GM18505 (cell line): ENCODE measurements around the gene WWOX.

Experiments
- ATAC-seq: cut with Tn5 transposase; IDR thresholded peaks from one replicate; pipeline ENCODE4 v1.9.1; 2021; ENCODE audit not compliant: unreplicated experiment
- POLR2A ChIP-seq: IDR thresholded peaks from 4 replicates; pipeline ENCODE4 v1.6.1; 2011; ENCODE audit warnings: borderline replicate concordance; ENCODE audit not compliant: insufficient read depth, insufficient read length; ENCODE audit errors: extremely low read depth

Gene WWOX

GRCh38 chr16:78729687-78730086, 630.2 kb downstream of the WWOX start:
- no peak for ATAC-seq
- no peak for TF ChIP-seq POLR2A

DNA sequence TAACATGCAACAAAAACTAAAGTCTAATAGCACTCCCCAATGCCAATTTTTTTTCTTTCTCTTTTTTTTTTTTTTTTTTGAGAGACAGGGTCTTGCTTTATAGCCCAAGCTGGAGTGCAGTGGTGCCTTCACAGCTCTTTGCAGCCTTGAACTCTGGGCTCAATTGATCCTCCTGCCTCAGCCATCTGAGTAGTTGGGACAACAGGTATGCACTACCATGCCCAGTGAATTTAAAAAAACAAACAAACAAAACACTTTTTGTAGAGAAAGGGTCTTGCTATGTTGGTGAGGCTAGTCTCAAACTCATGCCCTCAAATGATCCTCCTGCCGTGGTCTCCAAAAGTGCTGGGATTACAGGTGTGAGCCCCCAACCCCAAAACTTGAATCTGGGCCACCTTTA, 632.3 kb downstream of the WWOX start:
- no peak for TF ChIP-seq POLR2A
- ATAC-seq = no peak

GRCh38 chr16:78732696-78733095, 633.2 kb downstream of the WWOX start:
- no peak for ATAC-seq
- no peak for TF ChIP-seq POLR2A

- ATAC-seq = no peak
- no peak for TF ChIP-seq POLR2A
Measured at GRCh38 chr16:78735337-78735736, 635.9 kb downstream of the WWOX start.

DNA sequence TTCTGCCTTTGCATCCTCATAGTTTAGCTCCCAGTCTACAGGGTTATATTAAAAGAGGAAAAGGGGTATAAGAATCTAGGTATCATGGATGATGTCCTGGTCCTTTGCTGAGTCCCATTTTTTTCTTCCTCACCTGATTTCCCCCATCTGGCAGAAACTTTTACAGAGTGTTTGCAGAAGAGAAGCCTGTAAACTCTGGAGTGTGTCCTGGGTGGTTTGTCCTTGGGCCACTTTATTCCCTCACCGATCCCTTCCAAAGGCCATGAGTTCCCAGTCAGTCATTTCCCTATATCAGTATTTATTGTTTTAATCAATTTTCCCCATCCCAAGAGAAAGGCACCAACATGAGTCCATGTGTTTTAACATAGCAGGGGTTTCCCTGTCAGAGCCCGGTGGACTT, 638.2 kb downstream of the WWOX start:
- no peak for ATAC-seq
- TF ChIP-seq POLR2A = no peak

DNA sequence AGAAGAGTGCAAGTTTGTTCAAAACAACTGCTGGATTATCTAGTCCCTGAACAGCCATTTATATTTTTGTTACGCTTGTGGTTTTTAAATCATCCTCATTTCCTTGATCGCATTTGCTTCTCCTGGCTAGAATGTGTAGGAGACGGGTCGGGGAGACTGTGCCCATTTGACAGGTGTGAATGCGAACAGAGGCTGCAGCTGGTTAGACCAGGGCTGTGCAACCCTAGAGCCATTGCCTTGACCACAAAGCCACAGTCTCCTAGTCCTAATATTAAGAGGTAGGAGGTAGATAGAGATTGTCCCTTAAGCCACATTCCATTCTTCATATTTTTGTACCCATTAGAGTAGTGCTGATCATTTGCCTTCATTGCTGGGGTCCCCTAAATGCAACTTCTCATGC, 639.1 kb downstream of the WWOX start:
- no peak for TF ChIP-seq POLR2A
- ATAC-seq = no peak

DNA sequence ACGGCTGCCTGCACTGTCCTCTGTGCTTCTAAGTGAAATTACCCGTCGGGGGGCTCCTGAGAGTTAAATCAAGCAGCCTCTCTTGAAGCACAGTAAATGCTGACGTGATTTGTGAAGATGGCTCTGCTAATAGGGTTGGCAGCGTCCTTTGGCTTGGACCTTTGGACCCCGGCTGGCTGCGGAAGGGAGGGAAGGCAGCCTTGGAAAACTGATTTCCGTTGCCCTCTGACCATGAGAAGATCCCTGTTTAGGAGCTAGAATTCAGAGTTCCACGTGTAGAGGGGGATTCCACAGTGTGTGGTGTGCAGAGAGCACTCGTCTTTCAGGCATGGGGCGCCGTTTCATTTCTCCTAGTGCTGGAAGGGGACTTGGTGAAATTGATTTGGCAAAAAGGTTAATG, 640.8 kb downstream of the WWOX start:
- no peak for ATAC-seq
- no peak for TF ChIP-seq POLR2A

DNA sequence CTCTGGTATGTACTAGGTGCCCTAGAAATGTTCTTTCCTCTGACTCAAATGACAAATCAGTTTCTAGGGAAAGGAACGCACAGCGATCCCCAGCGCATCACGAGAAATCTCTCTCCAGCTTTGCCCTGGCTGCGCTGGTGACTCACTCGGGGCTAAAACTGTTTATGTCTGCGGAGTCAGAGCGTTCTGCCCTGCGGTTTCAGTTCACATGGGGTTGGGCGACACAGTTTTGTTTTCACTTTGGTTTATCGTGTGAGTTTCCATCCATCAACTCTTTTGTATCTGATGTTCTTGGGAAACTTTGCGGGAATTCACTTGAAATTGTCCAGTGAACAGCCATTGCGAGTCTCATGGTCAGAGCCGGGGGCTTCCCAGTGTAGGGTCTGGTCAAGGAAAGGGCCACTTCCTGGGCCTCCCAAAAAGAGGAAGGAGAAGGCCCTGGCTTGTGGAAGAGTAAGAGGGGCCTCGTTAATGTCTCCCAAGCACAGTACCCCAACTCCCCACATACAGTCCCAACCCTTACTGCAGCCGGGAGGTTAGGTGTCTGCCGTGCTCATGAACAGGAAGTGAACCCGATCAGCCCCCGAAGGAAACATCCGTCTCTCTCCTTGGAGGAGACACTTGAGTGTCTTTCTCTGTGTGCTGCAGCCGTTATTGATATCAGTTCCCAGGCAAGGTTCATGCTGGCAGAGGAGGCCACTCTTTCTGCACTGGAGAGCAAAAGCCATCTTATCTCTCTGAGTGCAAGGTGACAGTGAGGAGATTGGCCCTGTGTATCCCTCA, 643.2 kb downstream of the WWOX start:
- peak; percentile 93 for ATAC-seq
- TF ChIP-seq POLR2A = no peak

GRCh38 chr16:78743556-78743955, 644.1 kb downstream of the WWOX start:
- no peak for TF ChIP-seq POLR2A
- ATAC-seq = no peak

- TF ChIP-seq POLR2A = no peak
- no peak for ATAC-seq
Measured at GRCh38 chr16:78744099-78744498, 644.6 kb downstream of the WWOX start.

DNA sequence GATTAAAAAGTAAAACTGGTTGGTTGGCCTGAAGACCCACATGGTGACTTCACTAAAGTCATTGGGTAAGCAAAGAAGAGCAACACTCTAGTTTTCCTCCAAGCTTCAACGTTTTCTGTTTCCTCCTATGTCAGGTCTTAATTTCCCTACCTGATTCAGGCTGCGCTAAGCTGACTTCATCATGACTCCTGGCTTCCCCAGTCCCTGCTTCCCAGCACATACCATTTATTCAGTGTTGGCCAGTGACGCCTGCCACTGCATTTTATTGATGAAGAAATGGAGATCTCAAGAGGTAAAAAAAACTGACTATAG, 645.3 kb downstream of the WWOX start:
- TF ChIP-seq POLR2A = no peak
- no peak for ATAC-seq

GRCh38 chr16:78745108-78746019, 645.9 kb downstream of the WWOX start:
- no peak for TF ChIP-seq POLR2A
- no peak for ATAC-seq

GRCh38 chr16:78746718-78747117, 647.3 kb downstream of the WWOX start:
- ATAC-seq = no peak
- no peak for TF ChIP-seq POLR2A

- no peak for ATAC-seq
- TF ChIP-seq POLR2A = no peak
Measured at GRCh38 chr16:78748220-78748929, 648.9 kb downstream of the WWOX start.

- ATAC-seq = peak; percentile 76
- TF ChIP-seq POLR2A = no peak
Measured at GRCh38 chr16:78749745-78750268, 650.4 kb downstream of the WWOX start.
